ENCODE measurements around the gene NTN5.

NTN5 gene

DNA sequence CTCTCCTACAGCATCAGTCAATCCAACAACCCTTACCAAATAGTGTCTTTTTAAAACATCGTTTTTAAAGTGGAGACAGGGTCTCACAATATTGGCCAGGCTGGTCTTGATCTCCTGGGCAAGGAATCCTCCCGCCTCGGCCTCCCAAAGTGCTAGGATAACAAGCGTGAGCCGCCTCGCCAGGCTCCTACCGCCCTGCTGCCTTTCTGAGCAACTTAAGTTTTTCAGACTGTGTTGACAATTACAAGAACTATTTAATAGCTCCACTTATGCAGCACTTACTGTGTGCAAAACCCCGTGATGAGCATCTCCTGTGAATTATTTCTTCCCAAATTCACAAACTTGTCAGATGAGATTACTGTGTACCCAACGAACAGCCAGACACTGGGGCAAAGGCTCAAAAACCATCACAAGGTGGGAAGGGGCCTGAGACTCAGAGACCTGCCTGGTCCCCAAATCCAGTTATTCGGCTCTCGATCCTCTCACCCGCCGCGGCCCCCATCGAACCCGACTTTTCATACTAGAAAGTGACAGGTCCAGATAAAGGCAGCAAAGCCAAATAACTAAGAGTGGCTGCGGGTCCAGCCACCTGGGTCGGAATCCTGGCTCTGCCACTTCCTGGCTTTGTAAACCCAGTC is 54.4 kb downstream of the NTN5 start:
- H3K9me3 ChIP-seq (ENCODE audit: control insufficient read depth in 2 of 2, low read length in 2 of 2): no peaks in the 10 kb centered on the region
- no peaks in the 10 kb centered on the region for H3K27me3 ChIP-seq (ENCODE audit: control insufficient read depth in 1 of 2, insufficient read depth in 2 of 2, low read length in 2 of 2)
- H3K27ac ChIP-seq (ENCODE audit: low read length): peak overlapping the region; percentile 85
- H3K4me3 ChIP-seq (ENCODE audit: low read length in 2 of 2): peak overlapping the region; percentile 96 to 98
- H3K9ac ChIP-seq (ENCODE audit: low read length in 2 of 2): peak overlapping the region; percentile 95 to 99
- H3K4me1 ChIP-seq (ENCODE audit: control insufficient read depth, insufficient read depth, low read length): peaks cover 39% of the 10 kb centered on the region
- H3K36me3 ChIP-seq (ENCODE audit: control insufficient read depth in 2 of 2, insufficient read depth in 2 of 2, low read length in 2 of 2): peaks cover 21 to 23% of the 10 kb centered on the region in 2 donors

DNA sequence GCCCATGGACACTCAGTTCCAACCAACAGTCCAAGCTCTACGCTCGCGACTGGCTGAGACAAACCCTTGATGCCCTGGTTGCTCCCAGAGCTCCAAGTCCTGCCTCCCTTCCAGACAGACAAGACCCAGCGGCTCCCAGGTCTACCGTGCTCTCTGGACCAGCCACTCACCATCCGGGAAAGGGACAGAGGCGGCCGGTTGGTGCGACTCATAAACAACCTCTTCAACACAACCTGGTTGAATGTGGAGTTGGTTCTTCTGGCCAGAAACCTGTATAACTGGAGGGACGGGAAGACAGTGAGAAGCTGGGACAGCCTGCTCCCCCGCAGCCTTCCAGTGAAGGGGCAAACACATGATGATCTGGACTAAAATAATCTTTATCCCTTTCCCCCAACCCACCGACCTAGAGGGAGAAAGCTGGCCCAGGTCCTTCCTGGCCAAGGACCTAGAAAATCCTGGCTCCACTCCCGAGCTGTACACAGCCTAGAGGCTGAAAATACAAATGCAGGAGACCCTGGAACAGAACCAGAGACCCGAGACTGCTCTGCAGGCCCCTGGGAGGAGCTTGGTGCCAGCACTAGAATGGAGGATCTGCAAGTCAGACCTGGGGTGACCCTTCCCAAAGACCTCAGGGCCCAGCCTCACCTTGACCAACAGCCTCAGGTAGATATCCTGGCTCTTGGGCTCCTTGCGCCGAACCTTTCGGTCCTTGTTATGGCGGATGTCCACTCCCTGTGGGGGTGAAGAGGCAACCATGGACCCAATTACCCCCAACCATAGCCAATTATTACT is 55.5 kb downstream of the NTN5 start:
- Histone ChIP-seq H3K36me3 (ENCODE audit: control insufficient read depth in 2 of 2, insufficient read depth in 2 of 2, low read length in 2 of 2) (peaks cover 21 to 23% of the 10 kb centered on the region in 2 donors), H3K27ac (ENCODE audit: low read length) (no peak overlapping the region), H3K4me1 (ENCODE audit: control insufficient read depth, insufficient read depth, low read length) (peaks cover 33% of the 10 kb centered on the region), H3K4me3 (ENCODE audit: low read length in 2 of 2) (peak overlapping the region; percentile 96 to 98), H3K9ac (ENCODE audit: low read length in 2 of 2) (peak overlapping the region; percentile 95 to 99), H3K9me3 (ENCODE audit: control insufficient read depth in 2 of 2, low read length in 2 of 2) (no peaks in the 10 kb centered on the region), H3K27me3 (ENCODE audit: control insufficient read depth in 1 of 2, insufficient read depth in 2 of 2, low read length in 2 of 2) (no peaks in the 10 kb centered on the region)

GRCh38 chr19:48616491-48617056 is 56.2 kb downstream of the NTN5 start:
- Histone ChIP-seq H3K9ac (ENCODE audit: low read length in 2 of 2) (no peak overlapping the region), H3K27me3 (ENCODE audit: control insufficient read depth in 1 of 2, insufficient read depth in 2 of 2, low read length in 2 of 2) (no peaks in the 10 kb centered on the region), H3K4me3 (ENCODE audit: low read length in 2 of 2) (no peak overlapping the region), H3K27ac (ENCODE audit: low read length) (no peak overlapping the region), H3K9me3 (ENCODE audit: control insufficient read depth in 2 of 2, low read length in 2 of 2) (no peaks in the 10 kb centered on the region), H3K4me1 (ENCODE audit: control insufficient read depth, insufficient read depth, low read length) (peaks cover 33% of the 10 kb centered on the region), H3K36me3 (ENCODE audit: control insufficient read depth in 2 of 2, insufficient read depth in 2 of 2, low read length in 2 of 2) (peaks cover 21 to 23% of the 10 kb centered on the region in 2 donors)

- Histone ChIP-seq H3K4me3 (ENCODE audit: low read length in 2 of 2) (no peak overlapping the region), H3K9me3 (ENCODE audit: control insufficient read depth in 2 of 2, low read length in 2 of 2) (no peaks in the 10 kb centered on the region), H3K4me1 (ENCODE audit: control insufficient read depth, insufficient read depth, low read length) (peaks cover 33% of the 10 kb centered on the region), H3K9ac (ENCODE audit: low read length in 2 of 2) (no peak overlapping the region), H3K27me3 (ENCODE audit: control insufficient read depth in 1 of 2, insufficient read depth in 2 of 2, low read length in 2 of 2) (no peaks in the 10 kb centered on the region), H3K36me3 (ENCODE audit: control insufficient read depth in 2 of 2, insufficient read depth in 2 of 2, low read length in 2 of 2) (peaks cover 21 to 23% of the 10 kb centered on the region in 2 donors), H3K27ac (ENCODE audit: low read length) (no peak overlapping the region)
These were observed 56.8 kb downstream of the NTN5 start for GRCh38 chr19:48616041-48616436.

DNA sequence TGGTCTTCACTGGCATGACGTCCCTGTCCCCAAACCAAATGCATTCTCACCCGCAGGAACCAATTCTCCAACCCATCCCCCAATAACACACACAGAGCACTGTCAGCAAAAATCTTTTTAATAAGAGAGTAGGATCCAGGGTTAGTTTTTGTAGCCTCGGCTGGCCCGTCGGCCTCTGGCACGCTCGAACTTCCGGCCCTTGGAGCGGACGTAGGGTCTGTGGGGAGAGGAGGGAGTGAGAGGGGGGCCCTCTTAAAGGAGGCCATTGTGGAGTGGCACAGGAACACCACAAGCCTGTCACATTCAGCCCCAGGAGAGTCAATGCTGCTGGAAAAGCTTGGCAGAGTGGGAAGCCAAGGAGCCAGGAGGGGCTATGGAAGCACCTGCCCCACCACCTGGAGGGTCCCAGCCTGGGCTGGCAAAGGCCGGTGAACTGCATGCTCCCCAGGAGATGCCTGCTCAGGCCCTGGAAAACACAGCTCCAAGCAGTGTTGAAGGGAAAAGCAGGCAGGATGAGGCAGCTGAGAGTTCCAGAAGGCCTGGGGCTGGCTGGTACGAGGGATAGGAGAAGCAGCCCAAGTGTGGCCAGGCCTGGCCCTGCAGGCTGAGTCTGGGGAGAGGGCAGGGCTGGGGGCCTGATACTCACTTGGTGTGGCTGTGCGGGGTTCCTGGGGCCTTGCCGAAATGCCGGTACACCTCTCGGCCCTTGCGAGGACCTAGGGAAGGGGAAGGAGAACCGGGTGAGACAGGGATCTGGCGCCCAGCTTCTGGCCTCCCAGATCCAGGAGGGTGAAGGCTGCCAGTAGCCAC is 57.4 kb downstream of the NTN5 start:
- Histone ChIP-seq H3K9me3 (ENCODE audit: control insufficient read depth in 2 of 2, low read length in 2 of 2) (no peaks in the 10 kb centered on the region), H3K9ac (ENCODE audit: low read length in 2 of 2) (no peak overlapping the region), H3K4me1 (ENCODE audit: control insufficient read depth, insufficient read depth, low read length) (peaks cover 33% of the 10 kb centered on the region), H3K27me3 (ENCODE audit: control insufficient read depth in 1 of 2, insufficient read depth in 2 of 2, low read length in 2 of 2) (no peaks in the 10 kb centered on the region), H3K36me3 (ENCODE audit: control insufficient read depth in 2 of 2, insufficient read depth in 2 of 2, low read length in 2 of 2) (peaks cover 21 to 23% of the 10 kb centered on the region in 2 donors), H3K4me3 (ENCODE audit: low read length in 2 of 2) (no peak overlapping the region), H3K27ac (ENCODE audit: low read length) (no peak overlapping the region)

GRCh38 chr19:48614436-48615230 is 58.2 kb downstream of the NTN5 start, which contains the start of gene FAM83E:
Gene FAM83E (minus strand): TSS chr19:48615076. CDS start chr19:48613372, 1,704 bp downstream.
- H3K9me3 ChIP-seq (ENCODE audit: control insufficient read depth in 2 of 2, low read length in 2 of 2): no peaks in the 10 kb centered on the region
- no peak within 1 kb of the TSS for H3K27ac ChIP-seq (ENCODE audit: low read length)
- peaks cover 27% of the 10 kb centered on the region for H3K4me1 ChIP-seq (ENCODE audit: control insufficient read depth, insufficient read depth, low read length)
- H3K27me3 ChIP-seq (ENCODE audit: control insufficient read depth in 1 of 2, insufficient read depth in 2 of 2, low read length in 2 of 2): no peaks in the 10 kb centered on the region
- H3K36me3 ChIP-seq (ENCODE audit: control insufficient read depth in 2 of 2, insufficient read depth in 2 of 2, low read length in 2 of 2): peaks cover 21 to 23% of the 10 kb centered on the region in 2 donors
- H3K4me3 ChIP-seq (ENCODE audit: low read length in 2 of 2): no peak within 1 kb of the TSS
- H3K9ac ChIP-seq (ENCODE audit: low read length in 2 of 2): no peak within 1 kb of the TSS

DNA sequence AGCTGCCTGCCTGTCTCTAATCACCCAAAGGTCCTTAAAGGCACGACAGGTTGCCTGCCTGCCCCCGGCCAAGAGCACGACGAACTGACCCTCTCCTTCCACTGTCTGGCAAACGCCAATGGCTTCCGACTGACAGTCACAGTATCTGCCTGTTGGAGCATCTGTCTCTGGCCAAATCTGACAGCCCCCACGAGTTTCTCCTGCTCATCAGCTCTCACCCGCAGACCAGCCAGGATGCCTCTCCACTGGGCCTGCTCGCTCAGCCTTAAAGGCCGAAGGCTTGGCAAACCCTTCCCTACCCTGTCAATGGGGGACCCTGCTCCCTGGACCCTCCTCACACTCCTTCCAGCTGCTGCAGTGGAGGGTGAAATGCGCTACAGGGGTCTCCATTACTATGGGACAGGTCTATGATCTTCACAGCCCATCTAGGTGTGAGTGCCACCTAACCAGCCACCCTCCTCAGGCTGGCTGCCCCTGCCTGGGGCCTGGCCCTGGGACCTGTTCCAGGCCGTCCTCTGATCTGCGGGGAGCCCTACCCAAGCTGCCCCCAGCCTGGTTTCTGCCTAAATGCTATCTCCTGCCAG is 58.9 kb downstream of the NTN5 start:
- Histone ChIP-seq H3K4me1 (ENCODE audit: control insufficient read depth, insufficient read depth, low read length) (peaks cover 25% of the 10 kb centered on the region), H3K27ac (ENCODE audit: low read length) (no peak overlapping the region), H3K9ac (ENCODE audit: low read length in 2 of 2) (no peak overlapping the region), H3K27me3 (ENCODE audit: control insufficient read depth in 1 of 2, insufficient read depth in 2 of 2, low read length in 2 of 2) (no peaks in the 10 kb centered on the region), H3K36me3 (ENCODE audit: control insufficient read depth in 2 of 2, insufficient read depth in 2 of 2, low read length in 2 of 2) (peaks cover 21 to 23% of the 10 kb centered on the region in 2 donors), H3K9me3 (ENCODE audit: control insufficient read depth in 2 of 2, low read length in 2 of 2) (no peaks in the 10 kb centered on the region), H3K4me3 (ENCODE audit: low read length in 2 of 2) (no peak overlapping the region)

DNA sequence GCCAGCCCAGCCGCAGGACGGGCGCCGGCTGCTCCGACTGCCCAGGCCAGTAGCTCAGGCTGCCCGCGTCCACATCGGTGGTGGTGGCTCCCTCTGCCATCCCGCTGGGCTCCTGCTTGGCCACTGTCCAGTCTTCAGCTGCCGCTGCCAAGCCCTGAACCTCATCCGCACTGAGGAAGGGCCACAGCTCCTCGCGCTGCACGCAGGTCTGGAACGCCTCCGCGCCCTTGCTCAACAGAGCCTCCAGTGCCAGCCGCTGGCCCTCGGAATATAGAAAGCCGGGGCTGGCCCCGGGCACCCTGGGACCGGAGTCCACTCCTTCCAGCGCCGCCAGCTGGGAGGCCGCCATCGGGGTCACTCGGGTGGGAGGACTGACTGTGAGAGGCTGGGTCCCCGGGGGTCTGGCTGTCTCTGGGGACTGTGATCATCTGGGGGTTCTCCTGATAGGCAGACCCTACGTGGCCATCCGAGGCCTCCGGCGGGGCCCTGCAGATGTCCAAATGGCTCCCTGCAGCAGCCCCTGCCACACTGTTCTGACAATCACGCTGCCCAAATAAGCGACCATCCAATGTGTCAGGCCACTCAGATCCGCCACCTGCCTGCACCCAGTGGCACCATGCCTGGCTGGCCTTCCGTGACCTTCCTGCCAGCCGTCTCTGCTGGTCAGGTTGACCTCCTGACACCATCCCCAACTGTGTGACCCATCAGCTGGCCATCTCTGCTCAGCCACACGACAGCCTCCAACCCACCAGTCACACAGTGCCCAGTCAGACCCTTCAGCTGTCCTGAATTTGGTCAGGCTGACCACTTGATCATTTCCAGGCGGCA is 59.6 kb downstream of the NTN5 start:
- Histone ChIP-seq H3K9ac (ENCODE audit: low read length in 2 of 2) (no peak overlapping the region), H3K27me3 (ENCODE audit: control insufficient read depth in 1 of 2, insufficient read depth in 2 of 2, low read length in 2 of 2) (no peaks in the 10 kb centered on the region), H3K4me1 (ENCODE audit: control insufficient read depth, insufficient read depth, low read length) (peaks cover 22% of the 10 kb centered on the region), H3K36me3 (ENCODE audit: control insufficient read depth in 2 of 2, insufficient read depth in 2 of 2, low read length in 2 of 2) (peaks cover 21 to 23% of the 10 kb centered on the region in 2 donors), H3K9me3 (ENCODE audit: control insufficient read depth in 2 of 2, low read length in 2 of 2) (no peaks in the 10 kb centered on the region), H3K4me3 (ENCODE audit: low read length in 2 of 2) (no peak overlapping the region), H3K27ac (ENCODE audit: low read length) (no peak overlapping the region)

DNA sequence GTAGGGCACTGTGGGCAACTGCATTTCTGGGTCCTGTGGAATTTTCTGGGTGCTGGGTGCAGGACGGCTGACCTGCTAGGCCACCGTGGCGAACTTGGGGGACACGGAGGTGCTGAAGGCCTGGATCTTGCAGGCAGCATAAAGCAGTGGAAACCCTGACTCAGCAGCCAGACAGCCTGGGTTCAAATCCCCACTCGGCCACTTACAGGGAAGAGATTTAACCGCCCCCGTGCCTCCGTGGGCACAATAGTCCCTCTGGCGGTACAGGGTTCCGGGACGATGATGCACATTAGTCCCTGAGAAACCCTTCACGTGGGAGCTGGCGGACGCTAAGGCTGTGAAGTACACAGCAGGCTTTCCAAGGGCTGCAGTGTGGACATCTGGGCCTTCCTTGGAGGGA is 60.9 kb downstream of the NTN5 start:
- H3K4me1 ChIP-seq (ENCODE audit: control insufficient read depth, insufficient read depth, low read length): peaks cover 9% of the 10 kb centered on the region
- no peaks in the 10 kb centered on the region for H3K27me3 ChIP-seq (ENCODE audit: control insufficient read depth in 1 of 2, insufficient read depth in 2 of 2, low read length in 2 of 2)
- no peaks in the 10 kb centered on the region for H3K9me3 ChIP-seq (ENCODE audit: control insufficient read depth in 2 of 2, low read length in 2 of 2)
- H3K4me3 ChIP-seq (ENCODE audit: low read length in 2 of 2): no peak overlapping the region
- no peak overlapping the region for H3K27ac ChIP-seq (ENCODE audit: low read length)
- H3K9ac ChIP-seq (ENCODE audit: low read length in 2 of 2): no peak overlapping the region
- H3K36me3 ChIP-seq (ENCODE audit: control insufficient read depth in 2 of 2, insufficient read depth in 2 of 2, low read length in 2 of 2): peaks cover 17 to 18% of the 10 kb centered on the region in 2 donors
